Stomach (tissue), 4 donors: ENCODE measurements around the gene XRCC5.

ENCODE experiments used
- CTCF ChIP-seq, 7 experiments: fragments of 450-650 bp in 4 of 7; fragments of 200-600 bp in 3 of 7; sonication (generic) in 3 of 7; IDR thresholded peaks; one replicate each; pipeline ENCODE4 v1.5.1; 2016 to 2019; ENCODE audit warnings: antibody characterized with exemption in 7 of 7, control low read depth in 2 of 7, mild to moderate bottlenecking in 1 of 7
- EP300 ChIP-seq: sonication (generic); formaldehyde crosslinking; IDR thresholded peaks from one replicate; pipeline ENCODE4 v1.6.1; 2017; ENCODE audit warnings: antibody characterized with exemption
- POLR2A ChIP-seq, 4 donors: fragments of 450-650 bp; IDR thresholded peaks; one replicate each; pipeline ENCODE4 v1.6.1; 2016; ENCODE audit warnings: antibody characterized with exemption in 4 of 4, control low read depth in 2 of 4, mild to moderate bottlenecking in 1 of 4, moderate library complexity in 1 of 4
- POLR2AphosphoS5 ChIP-seq, 3 donors: sonication (generic); formaldehyde crosslinking; IDR thresholded peaks; one replicate each; pipeline ENCODE4 v1.6.1; 2016; ENCODE audit warnings: antibody characterized with exemption in 3 of 3

GRCh38 chr2:216108310-216108966, 710 bp upstream of the XRCC5 start:
- TF ChIP-seq CTCF (IDR thresholded peaks at IDR 0.05) (no peak), EP300 (no peak), POLR2A (IDR thresholded peaks at IDR 0.05) (no peak), POLR2AphosphoS5 (IDR thresholded peaks at IDR 0.05) (no peak)
